PC-3 (cell line): ENCODE results near the gene CBX7. TPM values are rescaled to one million over a fixed set of nuclear protein-coding genes. Genes with fewer than 3 reads are reported as not detected.

Experiments used
- ATAC-seq: fragments of 200-7000 bp; cut with Tn5 transposase; 2 replicates; pipeline ENCODE4 v1.9.1; 2020; ENCODE audit warnings: mild to moderate bottlenecking, moderate library complexity
- BruUV-seq: library from RNA; stranded (reverse); fragments of 400-500 nt; replicated peaks from 2 replicates; lab custom pipeline; 2021; lab: Mats Ljungman, UMichigan
- CTCF ChIA-PET: fragments of 300-600 bp; sonication (Branson Sonifier 250); formaldehyde crosslinking; loops from one replicate; lab custom pipeline; 2022; ENCODE audit warnings: antibody characterized with exemption; lab: Charles Lee
- POLR2A ChIA-PET: fragments of 300-600 bp; sonication (Branson Sonifier 250); formaldehyde crosslinking; loops from one replicate; lab custom pipeline; 2022; ENCODE audit warnings: antibody characterized with exemption; ENCODE audit not compliant: unreplicated experiment; lab: Charles Lee
- DNase-seq: peaks from one replicate; pipeline ENCODE4 v3.0.0-alpha.2; 2015
- H2AFZ ChIP-seq: fragments of 300-600 bp; sonication (generic); 2 replicates; pipeline ENCODE4 v1.6.0; 2016; ENCODE audit warnings: antibody characterized with exemption, low read length
- H3F3A ChIP-seq: fragments of 300-600 bp; sonication (generic); one replicate; pipeline ENCODE4 v1.6.0; 2017; ENCODE audit warnings: antibody characterized with exemption, low read length, control low read depth, mild to moderate bottlenecking; ENCODE audit not compliant: unreplicated experiment
- H3K27ac ChIP-seq: fragments of 300-600 bp; sonication (generic); 2 replicates; pipeline ENCODE4 v1.5.1; 2016; ENCODE audit warnings: mild to moderate bottlenecking, low read length
- H3K27me3 ChIP-seq: fragments of 300-600 bp; sonication (generic); 2 replicates; pipeline ENCODE4 v1.6.1; 2016; ENCODE audit warnings: low read length, mixed read lengths
- H3K36me3 ChIP-seq: fragments of 300-600 bp; sonication (generic); 2 replicates; pipeline ENCODE4 v1.6.1; 2016; ENCODE audit warnings: low read depth, mixed run types, low read length, mixed read lengths
- H3K4me1 ChIP-seq: fragments of 300-600 bp; sonication (generic); 2 replicates; pipeline ENCODE4 v1.5.1; 2016; ENCODE audit warnings: low read length; ENCODE audit not compliant: insufficient read depth
- H3K4me2 ChIP-seq: fragments of 300-600 bp; sonication (generic); 2 replicates; pipeline ENCODE4 v1.6.0; 2016; ENCODE audit warnings: low read length
- H3K4me3 ChIP-seq: fragments of 300-600 bp; sonication (generic); 2 replicates; pipeline ENCODE4 v1.5.1; 2016; ENCODE audit warnings: mild to moderate bottlenecking, low read length, mixed read lengths
- H3K79me2 ChIP-seq: fragments of 300-600 bp; sonication (generic); 2 replicates; pipeline ENCODE4 v1.6.1; 2017; ENCODE audit warnings: low read length, mixed read lengths
- H3K9ac ChIP-seq: fragments of 300-600 bp; sonication (generic); 2 replicates; pipeline ENCODE4 v1.6.0; 2016; ENCODE audit warnings: mild to moderate bottlenecking, low read length
- H3K9me2 ChIP-seq: fragments of 300-600 bp; sonication (generic); replicated peaks from 2 replicates; pipeline ENCODE4 v1.6.1; 2016; ENCODE audit warnings: mixed run types, low read length, mixed read lengths
- H3K9me3 ChIP-seq: fragments of 300-600 bp; sonication (generic); 2 replicates; pipeline ENCODE4 v1.6.1; 2016; ENCODE audit warnings: low read length, mixed read lengths
- H4K20me1 ChIP-seq: fragments of 300-600 bp; sonication (generic); 2 replicates; pipeline ENCODE4 v1.6.1; 2016; ENCODE audit warnings: low read length, mixed read lengths
- EZH2 ChIP-seq: fragments of 300-600 bp; sonication (generic); IDR thresholded peaks from one replicate; pipeline ENCODE4 v1.6.1; 2017; ENCODE audit warnings: antibody characterized with exemption, mild to moderate bottlenecking, low read length; ENCODE audit not compliant: unreplicated experiment
- EZH2phosphoT487 ChIP-seq: fragments of 300-600 bp; sonication (generic); IDR thresholded peaks from 2 replicates; pipeline ENCODE4 v1.6.1; 2018; ENCODE audit warnings: mild to moderate bottlenecking, antibody characterized with exemption, low read length, borderline replicate concordance
- intact Hi-C: fragments of 100-400 bp; cut with micrococcal nuclease; formaldehyde crosslinking; loops from 2 replicates; pipeline ENCODE4 v1.9.0; 2023
- total RNA-seq: library from RNA; depleted of rRNA; stranded (reverse); fragments of >200 nt; gene quantifications from 2 replicates; pipeline ENCODE4 v1.2.3, GENCODE V29; 2014
- TF ChIP-seq, protein P1 (sequence below): fragments of 300-600 bp; sonication (generic); conservative IDR thresholded peaks from 2 replicates; pipeline ENCODE4 v1.5.1; 2017; ENCODE audit warnings: antibody characterized with exemption, low read depth, mild to moderate bottlenecking, low read length

CBX7 gene
- total RNA-seq, 1 experiment from 2014 or later, result 8.6 TPM

GRCh38 chr22:39182478-39183030, 30.1 kb upstream of the CBX7 start:
- no peaks in the 10 kb centered on the region for H3K27me3 ChIP-seq
- H3K4me3 ChIP-seq, result no peak overlapping the region
- no peaks in the 10 kb centered on the region for H3K9me3 ChIP-seq
- BruUV-seq, result no TSS peak
- peaks cover 4% of the 10 kb centered on the region for H3F3A ChIP-seq
- H2AFZ ChIP-seq, result no peak overlapping the region
- H4K20me1 ChIP-seq, result no peaks in the 10 kb centered on the region
- no peaks in the 10 kb centered on the region for H3K36me3 ChIP-seq
- no peak for TF ChIP-seq EZH2phosphoT487
- TF ChIP-seq, protein P1, sequence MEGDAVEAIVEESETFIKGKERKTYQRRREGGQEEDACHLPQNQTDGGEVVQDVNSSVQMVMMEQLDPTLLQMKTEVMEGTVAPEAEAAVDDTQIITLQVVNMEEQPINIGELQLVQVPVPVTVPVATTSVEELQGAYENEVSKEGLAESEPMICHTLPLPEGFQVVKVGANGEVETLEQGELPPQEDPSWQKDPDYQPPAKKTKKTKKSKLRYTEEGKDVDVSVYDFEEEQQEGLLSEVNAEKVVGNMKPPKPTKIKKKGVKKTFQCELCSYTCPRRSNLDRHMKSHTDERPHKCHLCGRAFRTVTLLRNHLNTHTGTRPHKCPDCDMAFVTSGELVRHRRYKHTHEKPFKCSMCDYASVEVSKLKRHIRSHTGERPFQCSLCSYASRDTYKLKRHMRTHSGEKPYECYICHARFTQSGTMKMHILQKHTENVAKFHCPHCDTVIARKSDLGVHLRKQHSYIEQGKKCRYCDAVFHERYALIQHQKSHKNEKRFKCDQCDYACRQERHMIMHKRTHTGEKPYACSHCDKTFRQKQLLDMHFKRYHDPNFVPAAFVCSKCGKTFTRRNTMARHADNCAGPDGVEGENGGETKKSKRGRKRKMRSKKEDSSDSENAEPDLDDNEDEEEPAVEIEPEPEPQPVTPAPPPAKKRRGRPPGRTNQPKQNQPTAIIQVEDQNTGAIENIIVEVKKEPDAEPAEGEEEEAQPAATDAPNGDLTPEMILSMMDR, result no peak
- TF ChIP-seq EZH2, result no peak
- POLR2A ChIA-PET, result interaction anchor here (0.6 kb wide), 1 partner anchor 32 kb away, joined by 3 read pairs; no protein-coding TSS in a partner anchor
- ATAC-seq, result no peak
- intact Hi-C loops, result no loop called here
- H3K79me2 ChIP-seq, result no peaks in the 10 kb centered on the region
- peaks cover 16% of the 10 kb centered on the region for H3K4me1 ChIP-seq
- H3K27ac ChIP-seq, result no peak overlapping the region
- H3K9me2 ChIP-seq, result no peaks in the 10 kb centered on the region
- H3K9ac ChIP-seq, result no peak overlapping the region
- H3K4me2 ChIP-seq, result no peak overlapping the region
- CTCF ChIA-PET, result no interaction called here
- DNase-seq, result no peak

GRCh38 chr22:39181778-39182177, 29.3 kb upstream of the CBX7 start:
- no peak overlapping the region for H3K4me3 ChIP-seq
- H3K27me3 ChIP-seq, result no peaks in the 10 kb centered on the region
- H3K4me1 ChIP-seq, result peaks cover 24% of the 10 kb centered on the region
- CTCF ChIA-PET, result no interaction called here
- no peaks in the 10 kb centered on the region for H3K79me2 ChIP-seq
- H3K27ac ChIP-seq, result no peak overlapping the region
- H3F3A ChIP-seq, result peaks cover 4% of the 10 kb centered on the region
- no peaks in the 10 kb centered on the region for H4K20me1 ChIP-seq
- no peak overlapping the region for H2AFZ ChIP-seq
- no peak for TF ChIP-seq EZH2phosphoT487
- no peak for TF ChIP-seq EZH2
- TF ChIP-seq, protein P1, result no peak
- intact Hi-C loops, result no loop called here
- POLR2A ChIA-PET, result interaction anchor here (0.6 kb wide), 1 partner anchor 33 kb away, joined by 3 read pairs; no protein-coding TSS in a partner anchor
- ATAC-seq (no peak), DNase-seq (no peak)
- no peaks in the 10 kb centered on the region for H3K36me3 ChIP-seq
- no peaks in the 10 kb centered on the region for H3K9me3 ChIP-seq
- H3K9ac ChIP-seq, result no peak overlapping the region
- no peak overlapping the region for H3K4me2 ChIP-seq
- no peaks in the 10 kb centered on the region for H3K9me2 ChIP-seq
- no TSS peak for BruUV-seq

- peaks cover 4% of the 10 kb centered on the region for H3F3A ChIP-seq
- H3K36me3 ChIP-seq, result no peaks in the 10 kb centered on the region
- no peak overlapping the region for H2AFZ ChIP-seq
- H3K9ac ChIP-seq, result no peak overlapping the region
- ChIA-PET POLR2A (no interaction called here), CTCF (no interaction called here)
- BruUV-seq, result no TSS peak
- peaks cover 28% of the 10 kb centered on the region for H3K4me1 ChIP-seq
- intact Hi-C loops, result no loop called here
- no peaks in the 10 kb centered on the region for H3K9me2 ChIP-seq
- no peaks in the 10 kb centered on the region for H3K9me3 ChIP-seq
- ATAC-seq, result no peak
- H3K27me3 ChIP-seq, result no peaks in the 10 kb centered on the region
- no peak overlapping the region for H3K4me3 ChIP-seq
- no peaks in the 10 kb centered on the region for H4K20me1 ChIP-seq
- no peak for DNase-seq
- no peak overlapping the region for H3K27ac ChIP-seq
- TF ChIP-seq EZH2 (no peak), EZH2phosphoT487 (no peak)
- TF ChIP-seq, protein P1, result no peak
- H3K4me2 ChIP-seq, result no peak overlapping the region
- no peaks in the 10 kb centered on the region for H3K79me2 ChIP-seq
These were observed 28.9 kb upstream of the CBX7 start for GRCh38 chr22:39181356-39181755.
